ENCODE results near the gene PRKG1. TPM values are rescaled to one million over a fixed set of nuclear protein-coding genes. Genes with fewer than 3 reads are reported as not detected.

PRKG1 gene
- total and polyA plus RNA-seq, 2 of the 8 experiments (the other 6 are each of a cell fraction or from before 2014, with no cell fraction given): 4.2 to 15.2 TPM

GRCh38 chr10:52056291-52056690 lies 982.0 kb downstream of the PRKG1 start:
- no peaks in the 10 kb centered on the region for H3K23me2 ChIP-seq (ENCODE audit: low read depth, low read length)
- H2BK15ac ChIP-seq (ENCODE audit: low read length): no peak overlapping the region
- H2BK5ac ChIP-seq (ENCODE audit: low read depth, low read length): no peak overlapping the region
- no peak overlapping the region for H3K56ac ChIP-seq (replicated peaks; ENCODE audit: insufficient read length, low read depth, low read length)
- no peak overlapping the region for H3K18ac ChIP-seq (ENCODE audit: extremely low read depth, low read length)
- POLR2A ChIA-PET (ENCODE audit: partially characterized antibody): interaction anchor here (1.8 to 2.4 kb wide), 2 partner anchors 8 to 11 kb away, joined by 5 to 9 read pairs; no protein-coding TSS in a partner anchor
- no peak for DNase-seq (ENCODE audit: low read depth in 1 of 2, low spot score in 2 of 2)
- no peaks in the 10 kb centered on the region for H3K79me2 ChIP-seq (ENCODE audit: control insufficient read depth in 1 of 2, insufficient read depth in 2 of 2, low read length in 2 of 2)
- CTCF ChIA-PET (ENCODE audit: partially characterized antibody): interaction anchor here (0.7 to 1.8 kb wide), 2 partner anchors 10 to 51 kb away, joined by 3 to 4 read pairs; no protein-coding TSS in a partner anchor
- no peak overlapping the region for H2AK5ac ChIP-seq (ENCODE audit: low read depth, low read length)
- WGBS, 2 experiments (ENCODE audit: extremely low coverage in 1 of 2, insufficient coverage in 1 of 2, insufficient read length in 1 of 2, insufficient replicate concordance in 2 of 2, low coverage in 1 of 2, low lambda C conversion rate in 2 of 2, missing lambda C conversion rate in 1 of 2): 96% methylated on average over 2 of the region's 2 CpGs; no CpG with 5 or more reads in 1 of the 2 experiments
- H3K79me1 ChIP-seq (ENCODE audit: low read depth, low read length): no peaks in the 10 kb centered on the region
- no peak overlapping the region for H2BK12ac ChIP-seq (ENCODE audit: low read depth, low read length)
- no peak overlapping the region for H3K27ac ChIP-seq (ENCODE audit: low read depth, low read length)
- no peak overlapping the region for H3K9ac ChIP-seq (replicated peaks in 1 of 4; ENCODE audit: extremely low read depth in 1 of 4, low read depth in 3 of 4, low read length in 3 of 4)
- no peak overlapping the region for H4K8ac ChIP-seq (ENCODE audit: extremely low read depth, insufficient read depth, low read length)
- no peak overlapping the region for H3K4me3 ChIP-seq (ENCODE audit: extremely low read depth in 1 of 4, insufficient read depth in 2 of 4, low read depth in 3 of 4, low read length in 4 of 4)
- no peak overlapping the region for H3K14ac ChIP-seq (ENCODE audit: insufficient read length)
- no peaks in the 10 kb centered on the region for H3K9me3 ChIP-seq (ENCODE audit: insufficient read depth in 2 of 2, low read depth in 1 of 2, low read length in 1 of 2)
- H3K23ac ChIP-seq (ENCODE audit: insufficient read length): no peak overlapping the region
- no peak overlapping the region for H2AFZ ChIP-seq (ENCODE audit: low read length)
- no peak overlapping the region for H3K4ac ChIP-seq (replicated peaks; ENCODE audit: insufficient read length, low read depth, low read length)
- no peak overlapping the region for H4K91ac ChIP-seq (replicated peaks; ENCODE audit: insufficient read length, low read length)
- no peaks in the 10 kb centered on the region for H3K36me3 ChIP-seq (ENCODE audit: control insufficient read depth in 2 of 4, insufficient read depth in 4 of 4, low read length in 3 of 4)
- no peaks in the 10 kb centered on the region for H3K27me3 ChIP-seq (replicated peaks in 1 of 4; ENCODE audit: control insufficient read depth in 3 of 4, extremely low read depth in 1 of 4, insufficient read depth in 3 of 4, low read length in 3 of 4)
- no peak overlapping the region for H2BK20ac ChIP-seq (ENCODE audit: low read length)
- FAIRE-seq: peak; percentile 13
- H3K4me2 ChIP-seq (ENCODE audit: insufficient read depth in 1 of 2, low read depth in 2 of 2, low read length in 2 of 2): no peak overlapping the region
- H3K4me1 ChIP-seq (replicated peaks in 1 of 4; ENCODE audit: control insufficient read depth in 3 of 4, insufficient read depth in 4 of 4, low read length in 3 of 4): peaks cover 0 to 5% (median 0%) of the 10 kb centered on the region in 4 experiments; a peak in 2 of 7 replicates
- H4K20me1 ChIP-seq (replicated peaks in 1 of 2; ENCODE audit: control insufficient read depth in 1 of 2, insufficient read depth in 2 of 2, low read length in 2 of 2): no peaks in the 10 kb centered on the region
- no peak overlapping the region for H4K5ac ChIP-seq (ENCODE audit: insufficient read length, low read depth, low read length)
- no peak overlapping the region for H2BK120ac ChIP-seq (replicated peaks; ENCODE audit: low read depth, low read length)
- TF ChIP-seq CTBP2 (IDR thresholded peaks at IDR 0.05; ENCODE audit: borderline replicate concordance, insufficient read depth, insufficient read length, low read length) (no peak), TAF1 (IDR thresholded peaks at IDR 0.05; ENCODE audit: low read depth, low read length) (no peak), CREB1 (IDR thresholded peaks at IDR 0.05) (no peak), SIRT6 (IDR thresholded peaks at IDR 0.05; ENCODE audit: low read length) (no peak), BRCA1 (IDR thresholded peaks at IDR 0.05; ENCODE audit: low read depth, low read length) (no peak), TCF12 (IDR thresholded peaks at IDR 0.05; ENCODE audit: low read depth, low read length) (no peak), JUND (IDR thresholded peaks at IDR 0.05; ENCODE audit: low read length) (no peak), RBBP5 (IDR thresholded peaks at IDR 0.05; ENCODE audit: borderline replicate concordance, low read depth, low read length) (no peak), SP4 (IDR thresholded peaks at IDR 0.05; ENCODE audit: low read length) (no peak), ZNF274 (IDR thresholded peaks at IDR 0.05; ENCODE audit: borderline replicate concordance, extremely low read depth, low read length) (no peak), EZH2 (IDR thresholded peaks at IDR 0.05; ENCODE audit: low read depth, low read length, severe bottlenecking) (no peak), PHF8 (conservative IDR thresholded peaks at IDR 0.05; ENCODE audit: low read depth, low read length) (no peak), CEBPB (IDR thresholded peaks at IDR 0.05; ENCODE audit: low read depth, low read length) (no peak), EGR1 (IDR thresholded peaks at IDR 0.05; ENCODE audit: borderline replicate concordance, low read depth, low read length) (no peak), SP2 (IDR thresholded peaks at IDR 0.05; ENCODE audit: low read length) (no peak)
- TF ChIP-seq, protein P1, sequence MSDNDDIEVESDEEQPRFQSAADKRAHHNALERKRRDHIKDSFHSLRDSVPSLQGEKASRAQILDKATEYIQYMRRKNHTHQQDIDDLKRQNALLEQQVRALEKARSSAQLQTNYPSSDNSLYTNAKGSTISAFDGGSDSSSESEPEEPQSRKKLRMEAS (IDR thresholded peaks at IDR 0.05): no peak

Measured in H1 (cell line).